Left ventricle myocardium inferior (tissue), 1 donor: ENCODE results near the gene AGO4. TPM values are rescaled to one million over a fixed set of nuclear protein-coding genes. Genes with fewer than 3 reads are reported as not detected.

ENCODE experiments used
- DNase-seq: peaks from one replicate; pipeline ENCODE4 v3.0.0-alpha.2; 2020
- H3K27ac ChIP-seq: fragments of 200-600 bp; replicated peaks from 2 replicates; pipeline ENCODE4 v1.8.0; 2021
- H3K27me3 ChIP-seq: fragments of 200-600 bp; 2 replicates; pipeline ENCODE4 v1.8.0; 2021; ENCODE audit warnings: low read depth
- H3K36me3 ChIP-seq: fragments of 200-600 bp; 2 replicates; pipeline ENCODE4 v1.8.0; 2021
- H3K4me1 ChIP-seq: fragments of 200-600 bp; 2 replicates; pipeline ENCODE4 v1.8.0; 2021
- H3K4me3 ChIP-seq: fragments of 200-600 bp; 2 replicates; pipeline ENCODE4 v1.8.0; 2021; ENCODE audit warnings: mild to moderate bottlenecking, moderate library complexity
- H3K9me3 ChIP-seq: fragments of 200-600 bp; replicated peaks from 2 replicates; pipeline ENCODE4 v1.8.0; 2021
- CTCF ChIP-seq: fragments of 200-600 bp; IDR thresholded peaks from 2 replicates; pipeline ENCODE4 v1.8.0; 2021; ENCODE audit warnings: antibody characterized with exemption, mild to moderate bottlenecking, borderline replicate concordance
- intact Hi-C: fragments of 100-400 bp; cut with micrococcal nuclease; formaldehyde crosslinking; loops from one replicate; pipeline ENCODE4 v1.11.0; 2022
- total RNA-seq: library from RNA; stranded (reverse); fragmentation: NEBNext Ultra II Directional; extraction: Animal tissue kit (Norgen Biotek cat#: 25700); gene quantifications from one replicate; pipeline ENCODE4 v1.2.1, GENCODE V29; 2021
- donor health status: DM: no; HTN: yes; CAD: no; lungs with severe emphysema.

AGO4 gene
- total RNA-seq, 1 donor from 2014 or later, result 14.6 TPM

- no peaks in the 10 kb centered on the region for H3K36me3 ChIP-seq
- peak within 1 kb of the TSS; percentile 85 for H3K4me3 ChIP-seq
- DNase-seq, result peak; percentile 94
- H3K27me3 ChIP-seq, result no peaks in the 10 kb centered on the region
- intact Hi-C loops, result no loop called here
- H3K9me3 ChIP-seq, result no peaks in the 10 kb centered on the region
- peak within 1 kb of the TSS; percentile 84 for H3K27ac ChIP-seq
- TF ChIP-seq CTCF, result peak; percentile 99
- peaks cover 48% of the 10 kb centered on the region for H3K4me1 ChIP-seq
These were observed 75.3 kb downstream of the AGO4 start, which contains the start of gene AGO1 for GRCh38 chr1:35882945-35883634. TSS of gene AGO1 (plus strand) at chr1:35883209. CDS start at chr1:35883422, 213 bp downstream.

GRCh38 chr1:35883635-35884101, 75.9 kb downstream of the AGO4 start:
- no peaks in the 10 kb centered on the region for H3K27me3 ChIP-seq
- H3K27ac ChIP-seq, result peak overlapping the region; percentile 84
- H3K4me1 ChIP-seq, result peaks cover 48% of the 10 kb centered on the region
- H3K36me3 ChIP-seq, result peaks cover 3% of the 10 kb centered on the region
- DNase-seq, result peak; percentile 40
- intact Hi-C loops, result no loop called here
- TF ChIP-seq CTCF, result no peak
- no peaks in the 10 kb centered on the region for H3K9me3 ChIP-seq
- peak overlapping the region; percentile 85 for H3K4me3 ChIP-seq

GRCh38 chr1:35884934-35885333, 77.1 kb downstream of the AGO4 start:
- DNase-seq, result no peak
- H3K9me3 ChIP-seq, result no peaks in the 10 kb centered on the region
- peaks cover 48% of the 10 kb centered on the region for H3K4me1 ChIP-seq
- H3K4me3 ChIP-seq, result no peak overlapping the region
- no peak overlapping the region for H3K27ac ChIP-seq
- peaks cover 15% of the 10 kb centered on the region for H3K36me3 ChIP-seq
- no peak for TF ChIP-seq CTCF
- intact Hi-C loops, result no loop called here
- H3K27me3 ChIP-seq, result no peaks in the 10 kb centered on the region

- intact Hi-C loops, result no loop called here
- Histone ChIP-seq H3K9me3 (no peaks in the 10 kb centered on the region), H3K36me3 (peaks cover 27% of the 10 kb centered on the region), H3K4me3 (no peak overlapping the region), H3K27me3 (no peaks in the 10 kb centered on the region), H3K4me1 (peaks cover 48% of the 10 kb centered on the region), H3K27ac (no peak overlapping the region)
- DNase-seq, result no peak
- no peak for TF ChIP-seq CTCF
These were observed 78.2 kb downstream of the AGO4 start for GRCh38 chr1:35885961-35886558.

- Histone ChIP-seq H3K9me3 (no peaks in the 10 kb centered on the region), H3K27me3 (no peaks in the 10 kb centered on the region), H3K4me1 (peaks cover 48% of the 10 kb centered on the region), H3K4me3 (no peak overlapping the region), H3K36me3 (peaks cover 29% of the 10 kb centered on the region), H3K27ac (no peak overlapping the region)
- TF ChIP-seq CTCF, result no peak
- DNase-seq, result no peak
- intact Hi-C loops, result no loop called here
These were observed 79.0 kb downstream of the AGO4 start for GRCh38 chr1:35886577-35887431.
